Measurements from ENCODE around the gene BRINP1.

DNA sequence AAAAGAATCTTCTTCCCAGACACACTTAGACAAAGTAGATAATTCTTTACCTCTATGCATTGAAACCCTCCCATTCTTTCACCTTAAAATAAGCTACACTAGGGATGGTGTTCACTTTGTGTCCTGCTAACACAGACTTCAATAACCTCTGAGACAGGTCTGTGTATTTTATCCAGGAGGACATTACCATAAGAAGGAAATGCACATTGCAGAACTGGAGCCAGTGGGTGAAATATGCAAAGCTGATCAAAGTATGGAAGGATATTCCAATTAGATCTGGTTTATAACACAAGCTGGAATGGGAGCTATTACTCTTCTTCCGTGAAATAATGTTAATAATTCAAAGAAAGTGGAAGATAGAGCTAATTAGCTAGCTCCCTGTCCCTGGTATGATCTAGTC is 204.1 kb downstream of the BRINP1 start:
- TF ChIP-seq POLR2A (IDR thresholded peaks at IDR 0.05), result no peak
- TF ChIP-seq, protein P1, sequence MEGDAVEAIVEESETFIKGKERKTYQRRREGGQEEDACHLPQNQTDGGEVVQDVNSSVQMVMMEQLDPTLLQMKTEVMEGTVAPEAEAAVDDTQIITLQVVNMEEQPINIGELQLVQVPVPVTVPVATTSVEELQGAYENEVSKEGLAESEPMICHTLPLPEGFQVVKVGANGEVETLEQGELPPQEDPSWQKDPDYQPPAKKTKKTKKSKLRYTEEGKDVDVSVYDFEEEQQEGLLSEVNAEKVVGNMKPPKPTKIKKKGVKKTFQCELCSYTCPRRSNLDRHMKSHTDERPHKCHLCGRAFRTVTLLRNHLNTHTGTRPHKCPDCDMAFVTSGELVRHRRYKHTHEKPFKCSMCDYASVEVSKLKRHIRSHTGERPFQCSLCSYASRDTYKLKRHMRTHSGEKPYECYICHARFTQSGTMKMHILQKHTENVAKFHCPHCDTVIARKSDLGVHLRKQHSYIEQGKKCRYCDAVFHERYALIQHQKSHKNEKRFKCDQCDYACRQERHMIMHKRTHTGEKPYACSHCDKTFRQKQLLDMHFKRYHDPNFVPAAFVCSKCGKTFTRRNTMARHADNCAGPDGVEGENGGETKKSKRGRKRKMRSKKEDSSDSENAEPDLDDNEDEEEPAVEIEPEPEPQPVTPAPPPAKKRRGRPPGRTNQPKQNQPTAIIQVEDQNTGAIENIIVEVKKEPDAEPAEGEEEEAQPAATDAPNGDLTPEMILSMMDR (IDR thresholded peaks at IDR 0.05), result no peak
